Activated T-cell treated with anti-CD3 and anti-CD28 coated beads, Interleukin-2, amount 50 U/mL, for 48 hours (primary cell): ENCODE measurements around the gene PEPD.
"Not testable (repeated sequence)": the region's sequence is repeated elsewhere in the genome, so short reads cannot be mapped to it uniquely, and the experiment has no call there.

Experiments
- DNase-seq, 2 experiments: peaks; one replicate each; pipeline ENCODE4 v3.0.0-alpha.2; 2020

The PEPD gene

GRCh38 chr19:33497131-33497777 lies 24.3 kb downstream of the PEPD start:
- no peak for DNase-seq

GRCh38 chr19:33496038-33496895 lies 25.3 kb downstream of the PEPD start:
- no peak for DNase-seq

GRCh38 chr19:33493401-33494275 lies 28.0 kb downstream of the PEPD start:
- DNase-seq: no peak

GRCh38 chr19:33492951-33493350 lies 28.6 kb downstream of the PEPD start:
- DNase-seq: no peak

- no peak for DNase-seq
These were observed 29.5 kb downstream of the PEPD start for GRCh38 chr19:33492090-33492489.

GRCh38 chr19:33490596-33490995 lies 31.0 kb downstream of the PEPD start:
- DNase-seq: not testable (repeated sequence)

- no peak for DNase-seq
These were observed 31.5 kb downstream of the PEPD start for GRCh38 chr19:33490041-33490451.

GRCh38 chr19:33488826-33489225 lies 32.8 kb downstream of the PEPD start:
- no peak for DNase-seq

- DNase-seq: no peak
These were observed 33.4 kb downstream of the PEPD start for GRCh38 chr19:33487901-33488800.

- DNase-seq: no peak
These were observed 34.4 kb downstream of the PEPD start for GRCh38 chr19:33486936-33487811.

GRCh38 chr19:33486407-33486806 lies 35.2 kb downstream of the PEPD start:
- no peak for DNase-seq

GRCh38 chr19:33484226-33484774 lies 37.3 kb downstream of the PEPD start:
- DNase-seq: no peak

GRCh38 chr19:33482476-33482875 lies 39.1 kb downstream of the PEPD start:
- no peak for DNase-seq

GRCh38 chr19:33481863-33482262 lies 39.7 kb downstream of the PEPD start:
- no peak for DNase-seq

- DNase-seq: not testable (repeated sequence)
These were observed 42.0 kb downstream of the PEPD start for GRCh38 chr19:33479570-33479969.

- DNase-seq: no peak
These were observed 43.8 kb downstream of the PEPD start for GRCh38 chr19:33477781-33478180.

GRCh38 chr19:33476151-33476707 lies 45.4 kb downstream of the PEPD start:
- no peak for DNase-seq

GRCh38 chr19:33473653-33474305 lies 47.8 kb downstream of the PEPD start:
- DNase-seq: no peak

- no peak for DNase-seq
These were observed 48.6 kb downstream of the PEPD start for GRCh38 chr19:33472691-33473652.
